Measurements from ENCODE around the gene CDC42SE2.

Gene CDC42SE2

GRCh38 chr5:131263648-131264450, at the start of gene CDC42SE2:
TSS of gene CDC42SE2 (plus strand) at chr5:131264053. CDS start at chr5:131359494, 95,441 bp downstream.
- DNase-seq, result peak; percentile 92

GRCh38 chr5:131214609-131215227, 49.1 kb upstream of the CDC42SE2 start:
- no peak for DNase-seq

- no peak for DNase-seq
Observed at GRCh38 chr5:131217791-131218190, 46.1 kb upstream of the CDC42SE2 start.

- peak; percentile 63 for DNase-seq
Observed at GRCh38 chr5:131218392-131218791, 45.5 kb upstream of the CDC42SE2 start.

GRCh38 chr5:131220566-131220965, 43.3 kb upstream of the CDC42SE2 start:
- no peak for DNase-seq

GRCh38 chr5:131221008-131221703, 42.7 kb upstream of the CDC42SE2 start:
- DNase-seq, result no peak

- DNase-seq, result peak; percentile 11
Observed at GRCh38 chr5:131221888-131222287, 42.0 kb upstream of the CDC42SE2 start.

- DNase-seq, result no peak
Observed at GRCh38 chr5:131222731-131223130, 41.1 kb upstream of the CDC42SE2 start.

- DNase-seq, result no peak
Observed at GRCh38 chr5:131223751-131224386, 40.0 kb upstream of the CDC42SE2 start.

- peak; percentile 49 for DNase-seq
Observed at GRCh38 chr5:131224387-131225201, 39.3 kb upstream of the CDC42SE2 start.

GRCh38 chr5:131225282-131225974, 38.4 kb upstream of the CDC42SE2 start:
- no peak for DNase-seq

GRCh38 chr5:131226899-131227298, 37.0 kb upstream of the CDC42SE2 start:
- no peak for DNase-seq

- no peak for DNase-seq
Observed at GRCh38 chr5:131228646-131229045, 35.2 kb upstream of the CDC42SE2 start.

GRCh38 chr5:131229623-131230022, 34.2 kb upstream of the CDC42SE2 start:
- DNase-seq, result no peak

GRCh38 chr5:131230406-131230805, 33.4 kb upstream of the CDC42SE2 start:
- DNase-seq, result no peak

GRCh38 chr5:131239686-131240085, 24.2 kb upstream of the CDC42SE2 start:
- no peak for DNase-seq

GRCh38 chr5:131242728-131243255, 21.1 kb upstream of the CDC42SE2 start:
- DNase-seq, result peak; percentile 68

GRCh38 chr5:131245312-131245711, 18.5 kb upstream of the CDC42SE2 start:
- DNase-seq, result no peak

GRCh38 chr5:131245948-131246347, 17.9 kb upstream of the CDC42SE2 start:
- DNase-seq, result no peak

GRCh38 chr5:131246504-131246903, 17.3 kb upstream of the CDC42SE2 start:
- DNase-seq, result no peak

- no peak for DNase-seq
Observed at GRCh38 chr5:131250751-131251475, 12.9 kb upstream of the CDC42SE2 start.
